Measurements from ENCODE around the gene CAPZB.
A peak's percentile ranks its signal among the peaks of the same experiment; 100 is the strongest.
"Not testable (repeated sequence)": the region's sequence is repeated elsewhere in the genome, so short reads cannot be mapped to it uniquely, and the experiment has no call there.

Gene CAPZB

GRCh38 chr1:19485362-19486187 lies at the start of gene CAPZB:
Gene CAPZB (minus strand): TSS chr1:19485539. CDS start chr1:19485438, 101 bp downstream.
- peak; percentile 92 to 96 for DNase-seq

GRCh38 chr1:19534281-19534680 lies 48.9 kb upstream of the CAPZB start:
- DNase-seq: no peak

GRCh38 chr1:19533626-19534025 lies 48.3 kb upstream of the CAPZB start:
- no peak for DNase-seq

GRCh38 chr1:19532519-19532918 lies 47.2 kb upstream of the CAPZB start:
- no peak for DNase-seq

GRCh38 chr1:19529664-19530063 lies 44.3 kb upstream of the CAPZB start:
- DNase-seq: no peak

- no peak for DNase-seq
These were observed 43.1 kb upstream of the CAPZB start for GRCh38 chr1:19528438-19528837.

GRCh38 chr1:19525607-19526545 lies 40.5 kb upstream of the CAPZB start:
- DNase-seq: no peak

- DNase-seq: no peak
These were observed 39.5 kb upstream of the CAPZB start for GRCh38 chr1:19524791-19525190.

DNA sequence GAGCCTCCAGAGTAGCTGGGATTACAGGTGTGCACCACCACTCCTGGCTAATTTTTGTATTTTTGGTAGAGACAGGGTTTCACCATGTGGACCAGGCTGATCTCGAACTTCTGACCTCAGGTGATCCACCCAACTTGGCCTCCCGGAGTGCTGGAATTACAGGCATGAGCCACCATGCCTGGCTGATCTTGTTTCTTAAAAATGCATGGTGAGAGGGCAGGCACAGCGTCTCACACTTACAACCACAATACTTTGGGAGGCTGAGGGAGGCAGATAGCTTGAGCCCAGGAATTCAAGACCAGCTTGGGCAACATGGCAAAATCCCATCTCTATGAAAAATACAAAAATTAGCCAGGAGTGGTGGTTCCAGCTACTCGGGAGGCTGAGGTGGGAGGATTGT lies 37.2 kb upstream of the CAPZB start:
- DNase-seq: not testable (repeated sequence)

- DNase-seq: no peak
These were observed 36.1 kb upstream of the CAPZB start for GRCh38 chr1:19521411-19521810.

- DNase-seq: peak in 1 of 2 donors; percentile 1
These were observed 31.7 kb upstream of the CAPZB start for GRCh38 chr1:19517017-19517416.

DNA sequence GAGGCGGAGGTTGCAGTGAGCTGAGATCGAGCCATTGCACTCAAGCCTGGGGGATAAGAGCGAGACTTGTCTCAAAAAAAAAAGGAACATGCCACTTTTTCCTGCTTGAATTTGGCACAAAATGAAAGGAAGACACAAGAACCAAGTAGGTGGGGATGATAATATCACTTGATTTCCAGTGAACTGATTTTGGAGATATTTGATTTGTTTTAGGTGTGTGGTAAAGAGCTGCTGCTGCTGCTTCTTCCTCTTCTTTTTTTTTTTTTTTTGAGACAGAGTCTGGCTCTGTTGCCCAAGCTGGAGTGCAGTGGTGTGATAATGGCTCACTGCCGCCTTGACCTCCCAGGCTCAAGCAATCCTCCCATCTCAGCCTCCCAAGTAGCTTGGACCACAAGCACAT lies 29.9 kb upstream of the CAPZB start:
- DNase-seq: no peak

DNA sequence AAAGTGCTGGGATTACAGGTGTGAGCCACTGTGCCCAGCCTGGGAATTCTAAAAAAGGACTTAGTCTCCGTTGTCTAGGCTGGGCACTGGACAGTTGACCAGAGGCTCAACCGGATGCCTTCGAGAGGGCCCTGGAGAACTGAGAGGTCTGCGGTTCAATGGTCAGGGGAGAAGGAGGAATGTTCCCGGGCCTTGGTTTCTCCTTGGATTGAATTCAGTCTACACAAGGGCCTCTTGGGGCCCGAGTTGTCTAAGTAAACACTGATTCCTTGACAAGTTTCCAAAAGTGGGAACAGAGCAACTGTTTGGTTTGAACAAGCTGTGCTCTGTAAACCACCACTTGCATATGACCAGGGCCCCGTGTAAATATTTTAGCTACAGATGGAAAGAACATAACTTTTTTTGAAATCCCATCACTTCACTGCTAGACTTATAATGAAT lies 29.1 kb upstream of the CAPZB start:
- no peak for DNase-seq

GRCh38 chr1:19512545-19512944 lies 27.2 kb upstream of the CAPZB start:
- no peak for DNase-seq

DNA sequence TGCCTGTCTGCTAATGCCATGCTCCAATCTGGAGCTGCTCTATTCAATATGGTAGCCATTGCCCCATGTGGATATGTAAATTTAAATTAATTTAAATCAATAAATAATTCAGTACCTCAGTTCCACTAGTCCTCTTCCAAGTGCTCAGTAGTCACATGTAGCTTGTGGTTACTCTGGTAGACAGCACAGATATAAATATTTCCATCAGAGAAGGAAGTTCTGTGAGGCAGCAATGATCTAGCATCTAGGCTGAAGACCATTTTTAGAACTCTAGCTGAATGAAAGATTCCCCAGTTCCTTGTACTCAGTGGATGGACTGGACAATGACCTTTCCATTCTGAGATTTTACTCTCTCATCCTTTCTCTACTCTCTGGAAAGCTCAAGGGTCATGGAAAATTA lies 25.8 kb upstream of the CAPZB start:
- DNase-seq: no peak

GRCh38 chr1:19509647-19510046 lies 24.3 kb upstream of the CAPZB start:
- not testable (repeated sequence) for DNase-seq

DNA sequence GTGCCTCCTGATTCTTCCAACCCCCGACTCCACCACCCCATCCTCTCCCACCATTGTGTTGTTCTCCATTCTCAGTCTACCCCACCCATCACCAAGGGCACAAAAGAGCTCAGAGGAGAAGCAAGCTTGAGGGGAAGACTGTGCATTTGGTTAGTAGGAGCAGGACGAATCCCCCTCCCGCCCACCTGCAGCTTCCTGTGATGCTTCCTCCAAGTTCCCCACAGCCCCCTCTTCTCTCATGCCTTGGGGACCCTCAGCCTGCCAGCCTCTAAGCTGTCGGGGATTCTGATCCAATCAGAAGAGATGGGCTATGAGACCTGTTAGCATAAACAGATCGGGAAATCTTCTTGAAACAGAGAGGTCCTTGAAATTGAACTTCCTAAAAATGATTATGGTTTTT lies 22.2 kb upstream of the CAPZB start:
- DNase-seq: no peak

- peak in 1 of 2 donors; percentile 47 for DNase-seq
These were observed 20.5 kb upstream of the CAPZB start for GRCh38 chr1:19505693-19506457.

DNA sequence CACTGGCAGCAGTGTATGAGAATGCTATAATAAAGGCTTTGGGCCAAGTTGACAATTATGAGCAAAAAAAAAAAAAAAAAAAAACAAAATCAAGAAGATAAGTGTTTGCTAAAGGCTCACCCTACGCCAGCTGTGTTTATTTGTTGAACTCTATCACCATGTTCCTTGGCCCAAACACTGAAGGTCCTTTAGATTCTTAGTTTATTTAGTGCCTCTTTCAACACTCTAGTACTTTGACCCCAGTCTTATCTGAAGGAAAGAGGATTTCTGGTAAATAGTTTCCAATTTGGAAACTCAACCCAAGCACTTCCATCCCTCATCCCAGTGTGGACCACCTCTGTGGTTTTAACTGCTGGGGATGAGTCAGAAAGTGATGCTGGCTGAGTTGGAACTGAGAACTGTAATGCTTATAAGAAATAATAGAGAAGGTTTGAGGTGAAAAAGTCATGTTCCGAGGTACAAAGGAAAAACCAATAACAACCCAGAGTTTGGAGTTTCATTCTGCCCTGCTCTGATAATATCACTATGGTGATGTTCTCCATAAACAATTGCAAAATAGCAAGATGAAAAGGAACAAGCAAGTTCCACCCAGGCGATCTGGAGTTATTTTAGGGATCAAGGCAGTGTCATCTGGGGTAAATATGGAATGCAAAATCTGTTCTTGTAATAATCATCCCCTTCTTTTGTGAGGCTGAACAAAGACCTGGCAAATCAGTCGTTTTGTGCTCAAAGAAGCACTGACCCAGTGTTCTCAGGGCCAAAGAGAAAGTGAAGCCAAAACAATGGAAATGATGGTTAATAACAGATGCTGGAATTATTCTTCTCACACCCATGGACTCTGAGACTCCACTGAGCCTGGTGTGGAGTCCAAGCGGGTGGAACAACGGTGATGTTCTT lies 19.7 kb upstream of the CAPZB start:
- no peak for DNase-seq

GRCh38 chr1:19502284-19502683 lies 16.9 kb upstream of the CAPZB start:
- not testable (repeated sequence) for DNase-seq

DNA sequence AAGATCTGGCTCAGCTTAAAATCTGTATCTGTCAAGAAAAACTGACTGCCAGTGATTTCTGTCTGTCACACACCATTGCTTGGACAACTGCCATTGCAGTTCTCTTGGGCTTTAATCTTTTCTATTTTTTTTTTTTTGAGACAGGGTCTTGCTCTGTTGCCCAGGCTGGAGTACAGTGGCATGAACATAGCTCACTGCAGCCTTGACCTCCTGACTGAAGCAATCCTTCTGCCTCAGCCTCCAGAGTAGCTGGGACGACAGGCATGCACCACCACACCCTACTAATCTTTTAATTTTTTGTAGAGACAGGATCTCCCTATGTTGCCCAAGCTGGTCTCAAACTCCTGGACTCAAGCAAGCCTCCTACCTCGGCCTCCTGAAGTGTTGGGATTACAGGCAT lies 14.5 kb upstream of the CAPZB start:
- not testable (repeated sequence) for DNase-seq

DNA sequence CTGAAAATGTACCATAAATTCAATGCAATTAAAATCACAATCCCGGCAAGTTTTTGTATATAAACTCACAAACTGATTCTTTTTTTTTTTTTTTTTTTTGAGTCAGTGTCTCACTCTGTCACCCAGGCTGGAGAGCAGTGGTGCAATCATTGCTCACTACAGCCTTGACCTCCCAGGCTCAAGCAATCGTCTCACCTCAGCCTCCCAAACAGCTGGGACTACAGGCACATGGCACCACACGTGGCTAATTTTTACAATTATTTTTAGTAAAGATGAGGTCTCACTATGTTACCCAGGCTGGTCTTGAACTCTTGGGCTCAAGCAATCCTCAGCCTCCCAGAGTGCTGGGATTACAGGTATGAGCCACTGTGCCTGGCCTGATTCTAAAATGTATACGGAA lies 12.1 kb upstream of the CAPZB start:
- DNase-seq: not testable (repeated sequence)

Data from CD4-positive, alpha-beta T cell treated with Interferon alpha-2 for 1 hour (primary cell).